Endodermal cell (in vitro differentiated cells): Measurements from ENCODE around the gene RACK1. TPM values are rescaled to one million over a fixed set of nuclear protein-coding genes. Genes with fewer than 3 reads are reported as not detected.

Experiments used
- DNase-seq: peaks from one replicate; pipeline ENCODE4 v3.0.0-alpha.2; 2017
- H3K27ac ChIP-seq: 2 replicates; pipeline ENCODE4 v1.5.1; 2013; ENCODE audit warnings: mild to moderate bottlenecking, low read depth, low read length, moderate library complexity
- H3K27me3 ChIP-seq: 2 replicates; pipeline ENCODE4 v1.6.1; 2013; ENCODE audit warnings: mild to moderate bottlenecking, low read length, moderate library complexity; ENCODE audit not compliant: insufficient read depth, control insufficient read depth, poor library complexity, severe bottlenecking
- H3K36me3 ChIP-seq: 2 replicates; pipeline ENCODE4 v1.7.0; 2013; ENCODE audit warnings: mild to moderate bottlenecking, low read length, moderate library complexity; ENCODE audit not compliant: control insufficient read depth, insufficient read depth
- H3K4me1 ChIP-seq: one replicate; pipeline ENCODE4 v1.7.0; 2013; ENCODE audit warnings: low read length; ENCODE audit not compliant: control insufficient read depth, insufficient read depth
- H3K4me3 ChIP-seq: 2 replicates; pipeline ENCODE4 v1.5.1; 2013; ENCODE audit warnings: mild to moderate bottlenecking, low read length, moderate library complexity
- H3K9ac ChIP-seq: 2 replicates; pipeline ENCODE4 v1.6.1; 2013; ENCODE audit warnings: mild to moderate bottlenecking, low read length, moderate library complexity; ENCODE audit not compliant: poor library complexity, severe bottlenecking; ENCODE audit errors: extremely low read depth
- H3K9me3 ChIP-seq: 2 replicates; pipeline ENCODE4 v1.6.1; 2013; ENCODE audit warnings: mild to moderate bottlenecking, low read length, moderate library complexity; ENCODE audit not compliant: control insufficient read depth
- H3K27ac Mint-ChIP-seq: 2 replicates; pipeline ENCODE4 v1.8.0; 2020; ENCODE audit warnings: mixed read lengths
- H3K27me3 Mint-ChIP-seq: 2 replicates; pipeline ENCODE4 v1.8.0; 2021; ENCODE audit warnings: mild to moderate bottlenecking, mixed read lengths; ENCODE audit not compliant: insufficient read depth
- H3K36me3 Mint-ChIP-seq: 2 replicates; pipeline ENCODE4 v1.8.0; 2020; ENCODE audit warnings: low read depth, mixed read lengths
- H3K4me1 Mint-ChIP-seq: 2 replicates; pipeline ENCODE4 v1.8.0; 2020; ENCODE audit warnings: mixed read lengths
- H3K4me3 Mint-ChIP-seq: 2 replicates; pipeline ENCODE4 v1.8.0; 2020; ENCODE audit warnings: mild to moderate bottlenecking, moderate library complexity, mixed read lengths
- H3K9me3 Mint-ChIP-seq: 2 replicates; pipeline ENCODE4 v1.8.0; 2020; ENCODE audit warnings: mild to moderate bottlenecking, mixed read lengths
- CTCF ChIP-seq: fragments of 200-600 bp; sonication (generic); conservative IDR thresholded peaks from 2 replicates; pipeline ENCODE4 v1.5.0; 2021; ENCODE audit warnings: antibody characterized with exemption, mild to moderate bottlenecking
- WGBS, 2 experiments: methylation state at CpG; one replicate each; pipeline versions ENCODE4 v1.1.5 to v1.1.7; 2013; ENCODE audit warnings: missing lambda C conversion rate in 2 of 2, mixed read lengths in 1 of 2; ENCODE audit not compliant: insufficient coverage in 1 of 2, insufficient read length in 1 of 2; 5-methylcytosine and 5-hydroxymethylcytosine counted together
- total RNA-seq, 2 donors: library from RNA; stranded (reverse); fragmentation: NEBNext Ultra II Directional in 1 of 2; extraction: Animal tissue kit (Norgen Biotek cat#: 25700) in 1 of 2; gene quantifications; 2 replicates in 1 of 2; 3 replicates in 1 of 2; pipeline ENCODE4 v1.2.1, GENCODE V29; 2021

The RACK1 gene
- total RNA-seq, 2 donors from 2014 or later, result 1,942 to 1,975 TPM

- Histone ChIP-seq H3K9ac (peak within 1 kb of the TSS; percentile 1), H3K27me3 (peaks cover 63% of the 10 kb centered on the region), H3K9me3 (no peaks in the 10 kb centered on the region), H3K27ac (no peak within 1 kb of the TSS), H3K36me3 (no peaks in the 10 kb centered on the region), H3K4me1 (no peaks in the 10 kb centered on the region), H3K4me3 (peak within 1 kb of the TSS; percentile 98)
- peaks cover 65% of the 10 kb centered on the region for H3K27me3 Mint-ChIP-seq
- no peaks in the 10 kb centered on the region for H3K9me3 Mint-ChIP-seq
- no peaks in the 10 kb centered on the region for H3K36me3 Mint-ChIP-seq
- H3K4me1 Mint-ChIP-seq, result peaks cover 6% of the 10 kb centered on the region
- H3K4me3 Mint-ChIP-seq, result peak within 1 kb of the TSS; percentile 87
- H3K27ac Mint-ChIP-seq, result no peak within 1 kb of the TSS
- DNase-seq, result peak; percentile 81
- no peak for TF ChIP-seq CTCF
- WGBS, 2 experiments, result 1 to 4% methylated on average over 21 to 94 of the region's 94 CpGs
These were observed 38.6 kb downstream of the RACK1 start, which contains the start of gene TRIM7 for GRCh38 chr5:181204826-181205760. TSS of gene TRIM7 (minus strand) at chr5:181205196. CDS start at chr5:181205110, 86 bp downstream.

- Mint-ChIP-seq H3K4me3 (peak overlapping the region; percentile 87), H3K27ac (no peak overlapping the region), H3K27me3 (peaks cover 73% of the 10 kb centered on the region), H3K4me1 (peaks cover 6% of the 10 kb centered on the region), H3K9me3 (no peaks in the 10 kb centered on the region), H3K36me3 (no peaks in the 10 kb centered on the region)
- Histone ChIP-seq H3K9me3 (no peaks in the 10 kb centered on the region), H3K27me3 (peaks cover 71% of the 10 kb centered on the region), H3K9ac (no peak overlapping the region), H3K36me3 (no peaks in the 10 kb centered on the region), H3K4me1 (no peaks in the 10 kb centered on the region), H3K27ac (no peak overlapping the region), H3K4me3 (peak overlapping the region; percentile 98)
- no peak for TF ChIP-seq CTCF
- peak; percentile 79 for DNase-seq
- 1 to 2% methylated on average over 20 to 67 of the region's 67 CpGs for WGBS, 2 experiments
These were observed 39.4 kb downstream of the RACK1 start for GRCh38 chr5:181204113-181204825.

- peaks cover 76% of the 10 kb centered on the region for H3K27me3 Mint-ChIP-seq
- no peak for TF ChIP-seq CTCF
- DNase-seq, result no peak
- H3K9me3 ChIP-seq, result no peaks in the 10 kb centered on the region
- no peaks in the 10 kb centered on the region for H3K36me3 Mint-ChIP-seq
- H3K27ac Mint-ChIP-seq, result no peak overlapping the region
- H3K9ac ChIP-seq, result no peak overlapping the region
- H3K27me3 ChIP-seq, result peaks cover 72% of the 10 kb centered on the region
- H3K9me3 Mint-ChIP-seq, result no peaks in the 10 kb centered on the region
- 16 to 22% methylated on average over 7 to 17 of the region's 17 CpGs for WGBS, 2 experiments
- H3K4me1 Mint-ChIP-seq, result peaks cover 7% of the 10 kb centered on the region
- H3K4me1 ChIP-seq, result peaks cover 2% of the 10 kb centered on the region
- H3K4me3 Mint-ChIP-seq, result peak overlapping the region; percentile 87
- no peak overlapping the region for H3K27ac ChIP-seq
- no peaks in the 10 kb centered on the region for H3K36me3 ChIP-seq
- peak overlapping the region; percentile 98 for H3K4me3 ChIP-seq
These were observed 40.0 kb downstream of the RACK1 start for GRCh38 chr5:181203777-181204112.
